Measurements from ENCODE around the gene LAMA2.

The LAMA2 gene

GRCh38 chr6:129184808-129185366 lies 301.9 kb downstream of the LAMA2 start:
- no peak for DNase-seq (ENCODE audit: low read depth)

GRCh38 chr6:129186988-129187387 lies 304.1 kb downstream of the LAMA2 start:
- DNase-seq (ENCODE audit: low read depth): no peak

- DNase-seq (ENCODE audit: low read depth): no peak
Measured at GRCh38 chr6:129188306-129188705, 305.4 kb downstream of the LAMA2 start.

GRCh38 chr6:129188795-129189194 lies 305.9 kb downstream of the LAMA2 start:
- DNase-seq (ENCODE audit: low read depth): no peak

GRCh38 chr6:129189266-129189665 lies 306.3 kb downstream of the LAMA2 start:
- DNase-seq (ENCODE audit: low read depth): no peak

- DNase-seq (ENCODE audit: low read depth): no peak
Measured at GRCh38 chr6:129191235-129191634, 308.3 kb downstream of the LAMA2 start.

- no peak for DNase-seq (ENCODE audit: low read depth)
Measured at GRCh38 chr6:129192458-129192989, 309.6 kb downstream of the LAMA2 start.

GRCh38 chr6:129194306-129194941 lies 311.5 kb downstream of the LAMA2 start:
- DNase-seq (ENCODE audit: low read depth): no peak

GRCh38 chr6:129195161-129195560 lies 312.2 kb downstream of the LAMA2 start:
- no peak for DNase-seq (ENCODE audit: low read depth)

- no peak for DNase-seq (ENCODE audit: low read depth)
Measured at GRCh38 chr6:129195643-129196042, 312.7 kb downstream of the LAMA2 start.

- no peak for DNase-seq (ENCODE audit: low read depth)
Measured at GRCh38 chr6:129197154-129197553, 314.2 kb downstream of the LAMA2 start.

GRCh38 chr6:129200151-129200550 lies 317.2 kb downstream of the LAMA2 start:
- no peak for DNase-seq (ENCODE audit: low read depth)

- no peak for DNase-seq (ENCODE audit: low read depth)
Measured at GRCh38 chr6:129203190-129203900, 320.4 kb downstream of the LAMA2 start.

- DNase-seq (ENCODE audit: low read depth): no peak
Measured at GRCh38 chr6:129206821-129207220, 323.9 kb downstream of the LAMA2 start.

GRCh38 chr6:129207832-129208231 lies 324.9 kb downstream of the LAMA2 start:
- no peak for DNase-seq (ENCODE audit: low read depth)

GRCh38 chr6:129208415-129209034 lies 325.6 kb downstream of the LAMA2 start:
- DNase-seq (ENCODE audit: low read depth): no peak

- no peak for DNase-seq (ENCODE audit: low read depth)
Measured at GRCh38 chr6:129209355-129209754, 326.4 kb downstream of the LAMA2 start.

- no peak for DNase-seq (ENCODE audit: low read depth)
Measured at GRCh38 chr6:129210684-129211083, 327.7 kb downstream of the LAMA2 start.

- no peak for DNase-seq (ENCODE audit: low read depth)
Measured at GRCh38 chr6:129211626-129212025, 328.7 kb downstream of the LAMA2 start.

- DNase-seq (ENCODE audit: low read depth): no peak
Measured at GRCh38 chr6:129212081-129212480, 329.1 kb downstream of the LAMA2 start.

GRCh38 chr6:129215246-129215645 lies 332.3 kb downstream of the LAMA2 start:
- DNase-seq (ENCODE audit: low read depth): no peak

GRCh38 chr6:129215916-129216520 lies 333.1 kb downstream of the LAMA2 start:
- DNase-seq (ENCODE audit: low read depth): no peak
